PC-3 (cell line): ENCODE data around the gene NCBP3.

Experiments
- CTCF ChIP-seq: fragments of 300-600 bp; sonication (generic); conservative IDR thresholded peaks from 2 replicates; pipeline ENCODE4 v1.5.1; 2017; ENCODE audit warnings: antibody characterized with exemption, low read depth, mild to moderate bottlenecking, low read length
- EZH2 ChIP-seq: fragments of 300-600 bp; sonication (generic); IDR thresholded peaks from one replicate; pipeline ENCODE4 v1.6.1; 2017; ENCODE audit warnings: antibody characterized with exemption, mild to moderate bottlenecking, low read length; ENCODE audit not compliant: unreplicated experiment
- EZH2phosphoT487 ChIP-seq: fragments of 300-600 bp; sonication (generic); IDR thresholded peaks from 2 replicates; pipeline ENCODE4 v1.6.1; 2018; ENCODE audit warnings: mild to moderate bottlenecking, antibody characterized with exemption, low read length, borderline replicate concordance

- TF ChIP-seq CTCF (no peak), EZH2 (no peak), EZH2phosphoT487 (no peak)
These were observed 57.8 kb downstream of the NCBP3 start for GRCh38 chr17:3788200-3788599.
